Ureter (tissue), 1 donor: ENCODE results near the gene PDE6H. TPM values are rescaled to one million over a fixed set of nuclear protein-coding genes. Genes with fewer than 3 reads are reported as not detected.

Experiments used
- DNase-seq: peaks from one replicate; pipeline ENCODE4 v3.0.0-alpha.2; 2020; ENCODE audit warnings: low spot score
- total RNA-seq: library from RNA; stranded (reverse); gene quantifications from one replicate; pipeline ENCODE4 v1.2.4, GENCODE V29; 2023
- donor health status: DM: yes; HTN: yes; CAD: no.

Gene PDE6H
- total RNA-seq, 1 donor from 2014 or later: not detected

GRCh38 chr12:14974633-14975032, 1.8 kb downstream of the PDE6H start:
- no peak for DNase-seq

- no peak for DNase-seq
These were observed 2.6 kb downstream of the PDE6H start for GRCh38 chr12:14975457-14975856.

- no peak for DNase-seq
These were observed 3.8 kb downstream of the PDE6H start for GRCh38 chr12:14976658-14977057.

GRCh38 chr12:14979468-14979867, 6.6 kb downstream of the PDE6H start:
- DNase-seq: no peak

GRCh38 chr12:14981049-14981448, 8.2 kb downstream of the PDE6H start:
- DNase-seq: no peak

GRCh38 chr12:14982562-14982961, 9.7 kb downstream of the PDE6H start:
- no peak for DNase-seq

- no peak for DNase-seq
These were observed 10.1 kb downstream of the PDE6H start for GRCh38 chr12:14982991-14983390.

GRCh38 chr12:14984036-14984435, 11.2 kb downstream of the PDE6H start:
- no peak for DNase-seq

- DNase-seq: no peak
These were observed 12.0 kb downstream of the PDE6H start for GRCh38 chr12:14984766-14985285.

- no peak for DNase-seq
These were observed 13.6 kb downstream of the PDE6H start for GRCh38 chr12:14986449-14986848.

GRCh38 chr12:14988035-14988434, 15.2 kb downstream of the PDE6H start:
- DNase-seq: no peak

- DNase-seq: no peak
These were observed 16.9 kb downstream of the PDE6H start for GRCh38 chr12:14989790-14990189.

- DNase-seq: no peak
These were observed 18.2 kb downstream of the PDE6H start for GRCh38 chr12:14991069-14991468.

GRCh38 chr12:14992673-14993072, 19.8 kb downstream of the PDE6H start:
- no peak for DNase-seq

- DNase-seq: no peak
These were observed 20.3 kb downstream of the PDE6H start for GRCh38 chr12:14993117-14993516.

- DNase-seq: no peak
These were observed 20.9 kb downstream of the PDE6H start for GRCh38 chr12:14993537-14994266.

- no peak for DNase-seq
These were observed 21.8 kb downstream of the PDE6H start for GRCh38 chr12:14994610-14995009.

GRCh38 chr12:14995583-14996425, 23.0 kb downstream of the PDE6H start:
- no peak for DNase-seq

- DNase-seq: no peak
These were observed 25.2 kb downstream of the PDE6H start for GRCh38 chr12:14997998-14998397.

GRCh38 chr12:14999021-14999694, 26.3 kb downstream of the PDE6H start:
- DNase-seq: no peak

GRCh38 chr12:14999695-15000365, 27.0 kb downstream of the PDE6H start:
- DNase-seq: no peak

GRCh38 chr12:15000575-15000974, 27.7 kb downstream of the PDE6H start:
- no peak for DNase-seq
